ENCODE results near the gene AKT1S1. TPM values are rescaled to one million over a fixed set of nuclear protein-coding genes. Genes with fewer than 3 reads are reported as not detected.

The AKT1S1 gene
- total RNA-seq, 2 experiments from 2014 or later, result 17.5 to 19.5 TPM

DNA sequence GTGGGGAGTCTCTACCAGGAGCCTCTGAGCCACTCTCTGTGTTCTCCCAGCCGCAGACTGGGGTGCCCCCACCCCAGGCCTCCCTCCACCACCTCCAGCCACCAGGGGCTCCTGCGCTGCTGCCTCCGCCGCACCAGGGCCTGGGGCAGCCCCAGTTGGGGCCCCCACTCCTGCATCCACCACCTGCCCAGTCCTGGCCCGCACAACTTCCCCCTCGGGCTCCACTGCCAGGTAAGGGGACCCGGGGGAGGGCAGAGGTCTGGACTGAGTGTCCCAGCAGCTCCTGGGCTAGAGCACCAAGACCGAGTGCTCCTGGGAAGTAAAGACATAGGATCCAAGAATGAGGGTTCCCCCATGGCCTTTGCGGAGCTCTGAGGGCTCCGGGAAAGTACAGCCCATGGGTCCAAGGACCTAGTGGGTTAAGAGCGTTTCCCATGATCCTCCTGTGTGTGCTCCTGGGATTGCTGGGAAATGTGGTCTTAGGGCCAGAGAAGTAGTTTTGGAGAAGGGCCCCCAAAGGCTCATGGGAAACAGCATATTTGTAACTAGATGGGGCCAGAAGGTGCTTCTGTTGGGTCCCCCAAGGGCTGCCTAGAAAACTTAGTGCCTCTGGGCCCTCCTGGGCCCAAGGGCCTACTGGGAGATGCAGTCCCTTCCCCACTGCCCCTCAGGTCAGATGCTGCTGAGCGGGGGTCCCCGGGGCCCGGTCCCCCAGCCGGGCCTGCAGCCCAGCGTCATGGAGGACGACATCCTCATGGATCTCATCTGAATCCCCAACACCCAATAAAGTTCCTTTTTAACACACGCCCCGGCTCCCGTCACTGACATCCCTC, 40.8 kb downstream of the AKT1S1 start:
- Mint-ChIP-seq H3K27me3 (no peaks in the 10 kb centered on the region), H3K4me1 (ENCODE audit: low read depth) (no peaks in the 10 kb centered on the region), H3K4me3 (no peak overlapping the region), H3K9me3 (no peaks in the 10 kb centered on the region), H3K27ac (no peak overlapping the region), H3K36me3 (ENCODE audit: low read depth) (peaks cover 10% of the 10 kb centered on the region)
- ATAC-seq (no peak), DNase-seq (no peak)
- intact Hi-C loops (cut with micrococcal nuclease), result no loop called here
- TF ChIP-seq CTCF (IDR thresholded peaks at IDR 0.05), result no peak
- CTCF ChIA-PET, result no interaction called here
- POLR2A ChIA-PET, result no interaction called here

DNA sequence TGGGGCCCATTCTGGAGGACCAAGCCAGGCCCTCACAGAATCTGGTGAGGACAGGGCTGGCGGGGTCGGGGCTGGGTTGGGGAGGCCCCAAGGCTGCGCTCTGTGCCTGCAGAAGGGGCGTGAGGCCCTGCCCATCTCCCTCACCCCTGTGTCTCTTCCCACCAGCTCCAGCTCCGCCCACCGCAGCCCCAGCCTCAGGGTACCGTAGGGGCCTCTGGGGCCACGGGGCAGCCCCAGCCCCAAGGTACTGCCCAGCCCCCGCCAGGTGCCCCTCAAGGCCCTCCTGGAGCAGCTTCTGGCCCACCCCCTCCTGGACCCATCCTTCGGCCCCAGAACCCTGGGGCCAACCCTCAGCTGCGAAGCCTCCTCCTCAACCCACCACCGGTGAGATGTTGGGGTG, 41.6 kb downstream of the AKT1S1 start:
- no peak overlapping the region for H3K27ac Mint-ChIP-seq

DNA sequence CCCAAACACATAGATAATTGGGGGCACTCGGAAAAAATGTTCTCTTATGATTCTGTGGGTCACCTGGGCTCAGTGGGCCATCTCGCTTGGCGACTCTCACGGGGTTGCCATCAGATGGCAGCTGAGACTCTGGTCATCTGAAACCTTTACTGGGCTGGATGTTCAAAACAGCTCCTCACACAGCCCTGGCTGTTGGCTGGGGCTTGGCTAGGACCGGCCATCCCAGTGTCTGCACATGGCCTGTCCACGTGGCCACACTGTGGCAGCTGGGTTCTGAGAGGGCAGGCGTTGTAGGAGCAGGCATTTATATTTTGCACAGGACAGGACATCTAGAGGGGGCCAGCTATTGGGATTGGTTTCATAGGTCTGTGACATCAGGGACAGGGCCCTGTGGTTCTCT, 43.6 kb downstream of the AKT1S1 start:
- ChIA-PET POLR2A (no interaction called here), CTCF (no interaction called here)
- H3K27me3 Mint-ChIP-seq, result no peaks in the 10 kb centered on the region
- H3K9me3 Mint-ChIP-seq, result no peaks in the 10 kb centered on the region
- no peak for ATAC-seq
- peaks cover 10% of the 10 kb centered on the region for H3K36me3 Mint-ChIP-seq (ENCODE audit: low read depth)
- no peaks in the 10 kb centered on the region for H3K4me1 Mint-ChIP-seq (ENCODE audit: low read depth)
- H3K27ac Mint-ChIP-seq, result no peak overlapping the region
- TF ChIP-seq CTCF (IDR thresholded peaks at IDR 0.05), result no peak
- intact Hi-C loops (cut with micrococcal nuclease), result no loop called here
- no peak for DNase-seq
- H3K4me3 Mint-ChIP-seq, result no peak overlapping the region

More for the DNA sequence above, 41.6 kb downstream of the AKT1S1 start:
- no peak for ATAC-seq
- peaks cover 10% of the 10 kb centered on the region for H3K36me3 Mint-ChIP-seq (ENCODE audit: low read depth)
- H3K4me1 Mint-ChIP-seq (ENCODE audit: low read depth), result no peaks in the 10 kb centered on the region
- intact Hi-C loops (cut with micrococcal nuclease), result no loop called here
- TF ChIP-seq CTCF (IDR thresholded peaks at IDR 0.05), result no peak
- no peaks in the 10 kb centered on the region for H3K27me3 Mint-ChIP-seq
- DNase-seq, result no peak
- H3K4me3 Mint-ChIP-seq, result no peak overlapping the region
- ChIA-PET CTCF (no interaction called here), POLR2A (interaction anchor here (1.2 kb wide), 1 partner anchor 9 kb away, joined by 3 read pairs; no protein-coding TSS in a partner anchor)
- no peaks in the 10 kb centered on the region for H3K9me3 Mint-ChIP-seq

DNA sequence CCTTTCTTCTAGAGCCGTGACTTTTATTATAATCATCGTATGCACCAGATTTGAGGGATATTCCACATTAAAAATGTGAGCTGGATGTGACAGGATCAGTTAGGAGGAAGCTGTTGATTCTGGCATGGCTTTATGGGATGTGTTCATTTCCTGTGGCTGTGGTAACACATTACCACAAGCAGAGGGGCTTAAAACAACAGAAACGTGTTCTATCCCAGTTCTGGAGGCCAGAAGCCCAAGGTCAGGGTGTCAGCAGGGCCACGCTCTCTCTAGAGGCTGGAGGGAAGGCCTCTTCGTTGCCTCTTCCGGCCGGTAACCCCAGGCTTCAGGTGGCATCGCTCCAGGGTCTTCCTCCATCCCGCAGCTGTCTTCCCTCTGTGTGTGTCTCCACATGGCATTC, 44.6 kb downstream of the AKT1S1 start:
- no peak for DNase-seq
- no peak overlapping the region for H3K4me3 Mint-ChIP-seq

More for the DNA sequence above, 44.6 kb downstream of the AKT1S1 start:
- Mint-ChIP-seq H3K4me1 (ENCODE audit: low read depth) (no peaks in the 10 kb centered on the region), H3K9me3 (no peaks in the 10 kb centered on the region), H3K36me3 (ENCODE audit: low read depth) (peaks cover 10% of the 10 kb centered on the region), H3K27me3 (no peaks in the 10 kb centered on the region), H3K27ac (no peak overlapping the region)
- ChIA-PET POLR2A (interaction anchor here (0.6 kb wide), 2 partner anchors 11 to 14 kb away, joined by 3 read pairs; no protein-coding TSS in a partner anchor), CTCF (no interaction called here)
- ATAC-seq, result no peak
- no peak for TF ChIP-seq CTCF (IDR thresholded peaks at IDR 0.05)
- intact Hi-C loops (cut with micrococcal nuclease), result no loop called here
